Prostate gland (tissue), 2 donors: ENCODE measurements around the gene NOS1AP. TPM values are rescaled to one million over a fixed set of nuclear protein-coding genes. Genes with fewer than 3 reads are reported as not detected.

Experiments
- DNase-seq: peaks from one replicate; pipeline ENCODE4 v3.0.0-alpha.2; 2019; ENCODE audit warnings: low spot score
- H3K27ac ChIP-seq, 2 donors: fragments of 200-600 bp; sonication (generic); 2 replicates each; pipeline ENCODE4 v1.5.1; 2017 to 2019
- H3K27me3 ChIP-seq: fragments of 200-600 bp; sonication (generic); replicated peaks from 2 replicates; pipeline ENCODE4 v1.5.1; 2019; ENCODE audit not compliant: insufficient read depth
- H3K36me3 ChIP-seq, 2 donors: fragments of 200-600 bp; sonication (generic); 1 replicate in 1 of 2; 2 replicates in 1 of 2; pipeline versions ENCODE4 v1.5.1 to v1.8.1; 2017 to 2019
- H3K4me1 ChIP-seq: fragments of 200-600 bp; sonication (generic); replicated peaks from 2 replicates; pipeline ENCODE4 v1.5.1; 2019
- H3K4me3 ChIP-seq, 2 donors: fragments of 200-600 bp; sonication (generic); 2 replicates each; pipeline ENCODE4 v1.5.1; 2017 to 2019
- H3K9me3 ChIP-seq: fragments of 200-600 bp; sonication (generic); 2 replicates; pipeline ENCODE4 v1.5.1; 2017
- POLR2A ChIP-seq: fragments of 450-650 bp; IDR thresholded peaks from one replicate; pipeline ENCODE4 v1.6.1; 2016; ENCODE audit warnings: antibody characterized with exemption, mild to moderate bottlenecking
- POLR2AphosphoS5 ChIP-seq: sonication (generic); formaldehyde crosslinking; IDR thresholded peaks from one replicate; pipeline ENCODE4 v1.6.1; 2017; ENCODE audit warnings: antibody characterized with exemption
- WGBS: methylation state at CpG from one replicate; pipeline ENCODE4 v1.1.5; 2018; 5-methylcytosine and 5-hydroxymethylcytosine counted together
- intact Hi-C: fragments of 100-400 bp; cut with DNase I; formaldehyde crosslinking; loops from one replicate; pipeline ENCODE4 v1.14.2; 2022
- total RNA-seq, 2 donors: library from RNA; depleted of rRNA; stranded (reverse); fragments of >200 nt; gene quantifications; one replicate each; pipeline ENCODE4 v1.1.0, GENCODE V29; 2016
- TF ChIP-seq, protein P1 (sequence below), 4 experiments: fragments of 200-600 bp in 2 of 4; fragments of 450-650 bp in 2 of 4; sonication (generic) in 2 of 4; IDR thresholded peaks; 1 replicate in 3 of 4; 2 replicates in 1 of 4; pipeline ENCODE4 v1.5.1; 2016 to 2019; ENCODE audit warnings: antibody characterized with exemption in 4 of 4, mild to moderate bottlenecking in 2 of 4, moderate library complexity in 2 of 4

Gene NOS1AP
- total RNA-seq, 2 donors from 2014 or later: 9.9 to 11.0 TPM

DNA sequence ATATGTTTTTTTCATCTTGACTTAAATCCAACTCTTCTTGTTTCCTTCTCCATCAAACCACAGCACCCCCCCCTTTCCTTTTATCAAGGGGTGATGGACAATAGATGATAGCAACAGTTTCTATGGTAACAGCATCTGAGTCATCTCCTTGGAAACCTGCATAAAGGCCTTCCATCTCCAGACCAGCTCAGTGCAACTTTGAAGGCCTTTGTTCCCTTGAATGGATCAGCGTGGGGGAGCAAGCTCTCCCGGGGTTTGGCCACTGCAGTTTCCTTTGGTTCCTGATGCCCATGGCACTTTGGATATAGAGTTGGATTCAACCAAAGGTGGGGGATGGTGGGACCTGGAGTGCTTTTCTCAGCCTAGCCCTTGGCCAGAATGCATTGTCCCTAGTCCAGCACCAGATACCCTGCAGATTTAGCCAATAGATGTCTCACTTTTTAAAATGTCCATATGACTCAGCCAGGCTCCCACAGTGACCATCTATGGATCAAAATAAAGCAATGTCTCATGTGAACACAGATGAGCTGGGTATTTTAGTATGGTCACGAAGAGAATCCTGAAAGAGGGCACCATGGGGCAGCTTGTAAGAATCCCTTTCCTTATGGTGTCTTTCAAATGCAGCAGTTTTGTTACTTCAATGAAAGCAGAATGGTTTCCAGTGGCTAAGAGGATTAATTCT is 179.5 kb downstream of the NOS1AP start:
- no peak overlapping the region for H3K4me3 ChIP-seq
- no peaks in the 10 kb centered on the region for H3K36me3 ChIP-seq
- no peaks in the 10 kb centered on the region for H3K27me3 ChIP-seq
- intact Hi-C loops: no loop called here
- H3K4me1 ChIP-seq: no peaks in the 10 kb centered on the region
- WGBS: 78% methylated on average over 3 of the region's 3 CpGs
- no peaks in the 10 kb centered on the region for H3K9me3 ChIP-seq
- no peak overlapping the region for H3K27ac ChIP-seq
- DNase-seq: no peak
- no peak for TF ChIP-seq POLR2A

DNA sequence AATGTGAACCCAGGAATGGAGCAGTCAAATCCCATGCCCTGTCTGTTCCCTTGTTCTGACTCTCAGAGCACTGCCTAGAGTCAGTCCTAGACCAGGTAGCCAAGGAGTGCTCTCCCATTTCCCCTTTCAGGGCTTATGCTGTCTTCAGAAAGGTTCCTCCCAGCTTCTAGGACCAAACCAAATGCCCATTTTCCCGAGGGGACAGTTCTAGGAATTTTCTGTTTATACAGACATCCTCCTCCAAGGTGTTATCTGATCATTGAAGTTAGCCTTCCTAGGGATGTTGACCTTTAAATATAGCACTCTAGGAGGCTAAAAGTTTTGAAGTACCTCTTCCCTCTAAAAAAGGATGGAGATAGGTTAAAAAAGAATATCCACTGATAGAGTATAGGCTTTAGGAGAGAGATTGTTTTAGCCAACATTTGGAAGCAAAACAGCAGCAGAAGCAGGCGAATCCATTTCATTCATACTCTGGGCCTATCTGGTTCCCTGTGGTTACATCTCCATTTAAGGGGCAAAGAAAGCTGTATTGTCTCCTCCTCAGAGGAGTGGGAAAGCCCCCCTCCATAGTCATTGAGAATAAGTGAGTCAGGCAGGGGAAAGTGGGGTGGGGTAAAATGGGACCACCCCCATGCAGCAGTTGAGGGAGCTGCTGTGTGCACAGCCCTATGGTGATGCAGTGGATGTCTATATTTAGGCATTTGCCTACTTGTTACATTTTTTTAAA is 180.7 kb downstream of the NOS1AP start:
- 83% methylated on average over 2 of the region's 2 CpGs for WGBS
- no peaks in the 10 kb centered on the region for H3K36me3 ChIP-seq
- no peaks in the 10 kb centered on the region for H3K4me1 ChIP-seq
- no peaks in the 10 kb centered on the region for H3K27me3 ChIP-seq
- intact Hi-C loops: no loop called here
- no peaks in the 10 kb centered on the region for H3K9me3 ChIP-seq
- H3K27ac ChIP-seq: no peak overlapping the region
- H3K4me3 ChIP-seq: no peak overlapping the region
- TF ChIP-seq, protein P1, sequence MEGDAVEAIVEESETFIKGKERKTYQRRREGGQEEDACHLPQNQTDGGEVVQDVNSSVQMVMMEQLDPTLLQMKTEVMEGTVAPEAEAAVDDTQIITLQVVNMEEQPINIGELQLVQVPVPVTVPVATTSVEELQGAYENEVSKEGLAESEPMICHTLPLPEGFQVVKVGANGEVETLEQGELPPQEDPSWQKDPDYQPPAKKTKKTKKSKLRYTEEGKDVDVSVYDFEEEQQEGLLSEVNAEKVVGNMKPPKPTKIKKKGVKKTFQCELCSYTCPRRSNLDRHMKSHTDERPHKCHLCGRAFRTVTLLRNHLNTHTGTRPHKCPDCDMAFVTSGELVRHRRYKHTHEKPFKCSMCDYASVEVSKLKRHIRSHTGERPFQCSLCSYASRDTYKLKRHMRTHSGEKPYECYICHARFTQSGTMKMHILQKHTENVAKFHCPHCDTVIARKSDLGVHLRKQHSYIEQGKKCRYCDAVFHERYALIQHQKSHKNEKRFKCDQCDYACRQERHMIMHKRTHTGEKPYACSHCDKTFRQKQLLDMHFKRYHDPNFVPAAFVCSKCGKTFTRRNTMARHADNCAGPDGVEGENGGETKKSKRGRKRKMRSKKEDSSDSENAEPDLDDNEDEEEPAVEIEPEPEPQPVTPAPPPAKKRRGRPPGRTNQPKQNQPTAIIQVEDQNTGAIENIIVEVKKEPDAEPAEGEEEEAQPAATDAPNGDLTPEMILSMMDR (IDR thresholded peaks at IDR 0.05): no peak
- TF ChIP-seq POLR2A: no peak
- no peak for TF ChIP-seq POLR2AphosphoS5
- no peak for DNase-seq

DNA sequence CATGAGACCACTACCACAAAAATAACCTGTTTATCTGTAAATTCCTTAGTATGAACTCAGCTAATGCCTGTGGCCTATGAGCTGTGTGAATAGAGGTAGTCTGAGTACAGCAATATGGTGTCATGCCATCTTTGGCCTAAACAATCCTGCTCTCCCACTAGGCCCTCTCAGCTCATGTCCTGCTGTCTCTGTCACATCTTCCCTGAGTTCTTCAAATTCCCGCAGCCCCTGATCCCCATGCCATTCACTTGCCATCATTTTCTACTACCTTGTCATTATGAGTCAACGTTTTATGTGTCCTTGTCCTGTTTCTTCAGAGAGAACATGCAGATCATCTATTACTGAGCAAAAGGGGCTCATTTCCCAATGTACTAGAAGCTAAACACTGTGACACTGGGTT is 181.6 kb downstream of the NOS1AP start:
- Histone ChIP-seq H3K27me3 (no peaks in the 10 kb centered on the region), H3K4me1 (no peaks in the 10 kb centered on the region), H3K27ac (no peak overlapping the region), H3K4me3 (no peak overlapping the region), H3K9me3 (no peaks in the 10 kb centered on the region), H3K36me3 (no peaks in the 10 kb centered on the region)
- TF ChIP-seq, protein P1 (IDR thresholded peaks at IDR 0.05): no peak
- TF ChIP-seq POLR2A (no peak), POLR2AphosphoS5 (no peak)
- intact Hi-C loops: no loop called here
- DNase-seq: no peak
- WGBS: 97% methylated on average over 2 of the region's 2 CpGs

DNA sequence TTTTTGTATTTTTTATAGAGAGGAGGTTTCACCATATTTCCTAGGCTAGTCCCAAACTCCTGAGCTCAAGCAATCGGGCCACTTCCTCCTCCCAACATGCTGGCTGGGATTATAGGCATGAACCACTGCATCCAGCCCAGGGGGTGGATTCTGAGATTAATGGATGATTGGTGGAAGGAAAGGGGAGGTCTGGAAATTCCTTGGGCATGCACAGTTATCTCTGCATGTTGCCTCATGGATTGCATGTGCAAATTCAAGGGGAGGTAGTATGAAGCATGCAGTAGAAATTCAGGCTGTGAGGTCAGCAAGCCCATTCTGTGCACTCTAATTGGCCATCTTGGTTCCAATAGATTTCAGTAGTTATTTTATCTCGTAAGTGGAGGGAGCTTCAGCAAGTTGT is 182.7 kb downstream of the NOS1AP start:
- no peak overlapping the region for H3K4me3 ChIP-seq
- intact Hi-C loops: no loop called here
- no peaks in the 10 kb centered on the region for H3K36me3 ChIP-seq
- no peaks in the 10 kb centered on the region for H3K9me3 ChIP-seq
- 56% methylated on average over 2 of the region's 2 CpGs for WGBS
- no peaks in the 10 kb centered on the region for H3K4me1 ChIP-seq
- H3K27ac ChIP-seq: no peak overlapping the region
- TF ChIP-seq, protein P1 (IDR thresholded peaks at IDR 0.05): no peak
- no peak for TF ChIP-seq POLR2A
- no peak for TF ChIP-seq POLR2AphosphoS5
- no peaks in the 10 kb centered on the region for H3K27me3 ChIP-seq
- no peak for DNase-seq

DNA sequence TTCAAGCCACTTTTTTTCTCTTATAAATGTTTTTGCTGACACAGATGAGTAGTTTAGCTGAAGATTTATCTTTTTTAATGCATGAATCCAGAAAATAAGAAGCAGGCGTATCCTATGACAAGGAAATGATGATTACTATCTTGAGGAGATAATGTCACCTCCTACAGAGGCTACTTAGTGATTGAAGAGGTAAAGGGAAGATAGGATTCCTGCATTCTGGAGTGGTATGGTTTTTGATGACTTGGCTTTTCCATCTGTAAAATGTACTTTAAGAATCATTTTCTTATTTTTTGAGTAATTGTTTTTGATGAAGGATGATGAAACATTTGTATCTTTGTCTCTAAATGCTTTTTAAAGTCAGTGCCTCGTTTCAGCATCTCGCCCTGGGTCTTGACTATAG is 184.3 kb downstream of the NOS1AP start:
- H3K27me3 ChIP-seq: no peaks in the 10 kb centered on the region
- H3K36me3 ChIP-seq: no peaks in the 10 kb centered on the region
- no peaks in the 10 kb centered on the region for H3K9me3 ChIP-seq
- TF ChIP-seq POLR2A (no peak), POLR2AphosphoS5 (no peak)
- TF ChIP-seq, protein P1 (IDR thresholded peaks at IDR 0.05): no peak
- H3K4me3 ChIP-seq: no peak overlapping the region
- 94% methylated on average over 3 of the region's 3 CpGs for WGBS
- no peak overlapping the region for H3K27ac ChIP-seq
- intact Hi-C loops: no loop called here
- no peaks in the 10 kb centered on the region for H3K4me1 ChIP-seq
- no peak for DNase-seq
